HG03280 (cell line): ENCODE data around the gene KCNJ8.
"Not testable (repeated sequence)": the region's sequence is repeated elsewhere in the genome, so short reads cannot be mapped to it uniquely, and the experiment has no call there.

Experiments
- ATAC-seq: cut with Tn5 transposase; IDR thresholded peaks from one replicate; pipeline ENCODE4 v1.9.1; 2021; ENCODE audit warnings: mild to moderate bottlenecking, moderate library complexity; ENCODE audit not compliant: unreplicated experiment

KCNJ8 gene

GRCh38 chr12:21788089-21788983 is 13.8 kb upstream of the KCNJ8 start:
- ATAC-seq, result no peak

- ATAC-seq, result no peak
These were observed 11.6 kb upstream of the KCNJ8 start for GRCh38 chr12:21786041-21786531.

- ATAC-seq, result not testable (repeated sequence)
These were observed 8.2 kb upstream of the KCNJ8 start for GRCh38 chr12:21782723-21783122.

- no peak for ATAC-seq
These were observed 6.3 kb upstream of the KCNJ8 start for GRCh38 chr12:21780786-21781185.

GRCh38 chr12:21776175-21776574 is 1.7 kb upstream of the KCNJ8 start:
- ATAC-seq, result no peak

- ATAC-seq, result no peak
These were observed 771 bp upstream of the KCNJ8 start for GRCh38 chr12:21775133-21775820.

- no peak for ATAC-seq
These were observed 700 bp downstream of the KCNJ8 start for GRCh38 chr12:21773806-21774205.

GRCh38 chr12:21773263-21773741 is 1.2 kb downstream of the KCNJ8 start:
- no peak for ATAC-seq

- ATAC-seq, result no peak
These were observed 3.2 kb downstream of the KCNJ8 start for GRCh38 chr12:21771311-21771710.

- no peak for ATAC-seq
These were observed 5.2 kb downstream of the KCNJ8 start for GRCh38 chr12:21769307-21769706.

GRCh38 chr12:21766403-21766802 is 8.1 kb downstream of the KCNJ8 start:
- ATAC-seq, result no peak

GRCh38 chr12:21764950-21765349 is 9.6 kb downstream of the KCNJ8 start:
- no peak for ATAC-seq

GRCh38 chr12:21764065-21764464 is 10.4 kb downstream of the KCNJ8 start:
- no peak for ATAC-seq

- no peak for ATAC-seq
These were observed 11.0 kb downstream of the KCNJ8 start for GRCh38 chr12:21763531-21763930.

- no peak for ATAC-seq
These were observed 14.8 kb downstream of the KCNJ8 start for GRCh38 chr12:21759737-21760136.

- ATAC-seq, result no peak
These were observed 16.8 kb downstream of the KCNJ8 start for GRCh38 chr12:21757735-21758134.

GRCh38 chr12:21756699-21757098 is 17.8 kb downstream of the KCNJ8 start:
- ATAC-seq, result no peak

- no peak for ATAC-seq
These were observed 23.0 kb downstream of the KCNJ8 start for GRCh38 chr12:21751517-21751916.

- ATAC-seq, result no peak
These were observed 29.2 kb downstream of the KCNJ8 start for GRCh38 chr12:21745258-21745657.

GRCh38 chr12:21731144-21731543 is 43.4 kb downstream of the KCNJ8 start:
- no peak for ATAC-seq

- ATAC-seq, result no peak
These were observed 48.8 kb downstream of the KCNJ8 start for GRCh38 chr12:21725731-21726130.
